SK-MEL-5 (cell line): ENCODE measurements around the gene GBX1. TPM values are rescaled to one million over a fixed set of nuclear protein-coding genes. Genes with fewer than 3 reads are reported as not detected.

Experiments
- DNase-seq: peaks from one replicate; pipeline ENCODE4 v3.0.0-alpha.2; 2016; ENCODE audit warnings: low read depth, low spot score
- in situ Hi-C: cut with HindIII; loops from 2 replicates; pipeline ENCODE4 v1.10.0; 2016; ENCODE audit warnings: low sequenced_read_pairs, high pct_unique_total_duplicates, low pct_unique_long_range_greater_than_20kb
- total RNA-seq: library from RNA; depleted of rRNA; stranded (reverse); fragments of >200 nt; shearing (Covaris generic); gene quantifications from 2 replicates; pipeline ENCODE4 v1.2.3, GENCODE V29; 2014

The GBX1 gene
- total RNA-seq, 1 experiment from 2014 or later: not detected

- in situ Hi-C loops: no loop called here
Observed at GRCh38 chr7:151135866-151136843, 31.3 kb downstream of the GBX1 start.

GRCh38 chr7:151135525-151135845 lies 32.0 kb downstream of the GBX1 start:
- in situ Hi-C loops: no loop called here
- no peak for DNase-seq

More at GRCh38 chr7:151135866-151136843, 31.3 kb downstream of the GBX1 start:
- DNase-seq: no peak

- in situ Hi-C loops: no loop called here
- no peak for DNase-seq
Observed at GRCh38 chr7:151134743-151135524, 32.6 kb downstream of the GBX1 start.

GRCh38 chr7:151133986-151134742 lies 33.3 kb downstream of the GBX1 start:
- in situ Hi-C loops: no loop called here
- no peak for DNase-seq

- in situ Hi-C loops: no loop called here
- no peak for DNase-seq
Observed at GRCh38 chr7:151133266-151133985, 34.1 kb downstream of the GBX1 start.

GRCh38 chr7:151132461-151133205 lies 34.9 kb downstream of the GBX1 start:
- in situ Hi-C loops: no loop called here
- no peak for DNase-seq

GRCh38 chr7:151131592-151132293 lies 35.8 kb downstream of the GBX1 start:
- in situ Hi-C loops: no loop called here
- DNase-seq: no peak

- no peak for DNase-seq
- in situ Hi-C loops: no loop called here
Observed at GRCh38 chr7:151131224-151131591, 36.3 kb downstream of the GBX1 start.

GRCh38 chr7:151130741-151131157 lies 36.7 kb downstream of the GBX1 start:
- DNase-seq: no peak
- in situ Hi-C loops: no loop called here

GRCh38 chr7:151129960-151130591 lies 37.4 kb downstream of the GBX1 start:
- in situ Hi-C loops: no loop called here

GRCh38 chr7:151129117-151129959 lies 38.2 kb downstream of the GBX1 start:
- DNase-seq: no peak
- in situ Hi-C loops: no loop called here

More at GRCh38 chr7:151129960-151130591, 37.4 kb downstream of the GBX1 start:
- DNase-seq: no peak

- DNase-seq: no peak
- in situ Hi-C loops: no loop called here
Observed at GRCh38 chr7:151128716-151129115, 38.8 kb downstream of the GBX1 start.

GRCh38 chr7:151128144-151128543 lies 39.4 kb downstream of the GBX1 start:
- DNase-seq: no peak
- in situ Hi-C loops: no loop called here

GRCh38 chr7:151126491-151127137 lies 40.9 kb downstream of the GBX1 start:
- DNase-seq: no peak
- in situ Hi-C loops: no loop called here
